Measurements from ENCODE around the gene ADM.

DNA sequence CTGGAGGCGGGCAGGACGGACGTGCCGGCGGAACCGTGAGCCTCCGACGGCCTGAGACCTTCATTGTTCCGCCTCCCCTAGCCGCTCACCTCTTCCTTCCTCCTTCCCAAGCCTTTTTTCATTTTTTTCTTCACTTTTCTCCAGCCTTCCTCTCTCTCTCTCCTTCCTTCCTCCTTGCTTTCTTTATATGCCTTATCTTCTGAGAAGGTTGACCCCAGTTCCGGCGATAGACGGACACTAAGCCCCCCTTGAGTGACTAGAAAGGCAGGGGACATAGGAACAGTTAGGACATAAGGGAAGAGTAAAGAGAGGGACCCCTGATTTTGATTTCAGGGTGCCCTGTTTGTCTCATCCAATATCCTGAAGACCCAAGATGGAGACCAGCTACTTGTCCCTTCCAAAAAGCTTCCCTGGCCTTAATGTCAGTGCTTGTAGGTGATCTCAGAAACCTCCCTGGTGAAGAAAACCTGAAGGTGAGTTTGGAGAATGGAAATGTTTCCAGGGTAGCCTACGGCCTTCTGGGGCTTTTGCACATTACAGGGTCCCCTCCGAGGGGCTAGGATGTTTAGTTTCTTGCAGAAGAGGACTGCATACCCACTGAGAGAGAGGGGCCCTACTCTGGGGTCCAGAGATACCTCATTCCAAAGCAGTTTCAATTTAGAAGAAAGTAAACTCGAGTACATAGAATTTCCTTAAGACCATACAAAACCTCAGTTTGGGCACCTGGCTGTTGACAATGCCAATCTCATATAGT is 3.5 kb downstream of the ADM start:
- TF ChIP-seq, protein P1, sequence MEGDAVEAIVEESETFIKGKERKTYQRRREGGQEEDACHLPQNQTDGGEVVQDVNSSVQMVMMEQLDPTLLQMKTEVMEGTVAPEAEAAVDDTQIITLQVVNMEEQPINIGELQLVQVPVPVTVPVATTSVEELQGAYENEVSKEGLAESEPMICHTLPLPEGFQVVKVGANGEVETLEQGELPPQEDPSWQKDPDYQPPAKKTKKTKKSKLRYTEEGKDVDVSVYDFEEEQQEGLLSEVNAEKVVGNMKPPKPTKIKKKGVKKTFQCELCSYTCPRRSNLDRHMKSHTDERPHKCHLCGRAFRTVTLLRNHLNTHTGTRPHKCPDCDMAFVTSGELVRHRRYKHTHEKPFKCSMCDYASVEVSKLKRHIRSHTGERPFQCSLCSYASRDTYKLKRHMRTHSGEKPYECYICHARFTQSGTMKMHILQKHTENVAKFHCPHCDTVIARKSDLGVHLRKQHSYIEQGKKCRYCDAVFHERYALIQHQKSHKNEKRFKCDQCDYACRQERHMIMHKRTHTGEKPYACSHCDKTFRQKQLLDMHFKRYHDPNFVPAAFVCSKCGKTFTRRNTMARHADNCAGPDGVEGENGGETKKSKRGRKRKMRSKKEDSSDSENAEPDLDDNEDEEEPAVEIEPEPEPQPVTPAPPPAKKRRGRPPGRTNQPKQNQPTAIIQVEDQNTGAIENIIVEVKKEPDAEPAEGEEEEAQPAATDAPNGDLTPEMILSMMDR (IDR thresholded peaks at IDR 0.05) = no peak
- TF ChIP-seq POLR2A (IDR thresholded peaks at IDR 0.05) = no peak
